Mesothelial cell of epicardium (in vitro differentiated cells): Measurements from ENCODE around the gene PWWP3B. TPM values are rescaled to one million over a fixed set of nuclear protein-coding genes. Genes with fewer than 3 reads are reported as not detected.
"Not testable (repeated sequence)": the region's sequence is repeated elsewhere in the genome, so short reads cannot be mapped to it uniquely, and the experiment has no call there.

ENCODE experiments used
- DNase-seq, 2 experiments: peaks; one replicate each; pipeline ENCODE4 v3.0.0; 2021; ENCODE audit warnings: low spot score in 2 of 2; ENCODE audit not compliant: unreplicated experiment in 2 of 2
- H3K27ac Mint-ChIP-seq: 2 replicates; pipeline ENCODE4 v1.8.0; 2021; ENCODE audit warnings: mixed read lengths
- H3K27me3 Mint-ChIP-seq: 2 replicates; pipeline ENCODE4 v1.8.0; 2021; ENCODE audit warnings: low read depth, mixed read lengths
- H3K36me3 Mint-ChIP-seq: 2 replicates; pipeline ENCODE4 v1.8.0; 2021; ENCODE audit warnings: mixed read lengths
- H3K4me1 Mint-ChIP-seq: 2 replicates; pipeline ENCODE4 v1.8.0; 2021; ENCODE audit warnings: mixed read lengths
- H3K4me3 Mint-ChIP-seq: 2 replicates; pipeline ENCODE4 v1.8.0; 2021; ENCODE audit warnings: mild to moderate bottlenecking, moderate library complexity, mixed read lengths
- H3K9me3 Mint-ChIP-seq: 2 replicates; pipeline ENCODE4 v1.8.0; 2021; ENCODE audit warnings: mixed read lengths
- CTCF ChIP-seq: fragments of 200-600 bp; sonication (generic); IDR thresholded peaks from one replicate; pipeline ENCODE4 v1.5.0; 2021; ENCODE audit warnings: antibody characterized with exemption; ENCODE audit not compliant: unreplicated experiment
- total RNA-seq: library from RNA; stranded (reverse); gene quantifications from 3 replicates; pipeline ENCODE4 v1.2.1, GENCODE V29; 2021

The PWWP3B gene
- total RNA-seq, 1 donor from 2014 or later = 3.9 TPM

DNA sequence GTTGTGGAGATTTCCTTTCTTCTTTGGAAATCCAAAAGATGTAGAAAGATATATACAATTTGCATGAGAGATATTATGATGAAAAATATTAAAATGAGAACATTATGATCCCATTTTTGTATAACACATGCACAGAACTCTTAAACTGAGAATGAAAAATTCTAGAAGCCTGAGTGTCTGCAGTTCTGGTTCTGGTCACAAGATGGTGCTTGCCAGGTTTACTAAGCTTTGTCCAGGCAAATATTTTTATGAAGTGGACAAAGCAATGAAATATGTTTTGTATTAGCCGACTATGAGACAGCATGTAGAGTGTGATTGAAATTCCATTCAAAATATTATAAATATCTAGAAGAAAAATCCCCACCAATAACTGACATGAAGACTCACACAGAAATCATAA is 2.2 kb downstream of the PWWP3B start:
- H3K4me1 Mint-ChIP-seq = peaks cover 1% of the 10 kb centered on the region
- no peaks in the 10 kb centered on the region for H3K36me3 Mint-ChIP-seq
- no peak for TF ChIP-seq CTCF
- H3K4me3 Mint-ChIP-seq = no peak overlapping the region
- peaks cover 19% of the 10 kb centered on the region for H3K9me3 Mint-ChIP-seq
- no peak for DNase-seq
- peaks cover 2% of the 10 kb centered on the region for H3K27me3 Mint-ChIP-seq
- H3K27ac Mint-ChIP-seq = no peak overlapping the region

- DNase-seq = no peak
- H3K4me1 Mint-ChIP-seq = peaks cover 1% of the 10 kb centered on the region
- H3K9me3 Mint-ChIP-seq = peaks cover 24% of the 10 kb centered on the region
These were observed 3.3 kb downstream of the PWWP3B start for GRCh38 chrX:106171293-106171820.

DNA sequence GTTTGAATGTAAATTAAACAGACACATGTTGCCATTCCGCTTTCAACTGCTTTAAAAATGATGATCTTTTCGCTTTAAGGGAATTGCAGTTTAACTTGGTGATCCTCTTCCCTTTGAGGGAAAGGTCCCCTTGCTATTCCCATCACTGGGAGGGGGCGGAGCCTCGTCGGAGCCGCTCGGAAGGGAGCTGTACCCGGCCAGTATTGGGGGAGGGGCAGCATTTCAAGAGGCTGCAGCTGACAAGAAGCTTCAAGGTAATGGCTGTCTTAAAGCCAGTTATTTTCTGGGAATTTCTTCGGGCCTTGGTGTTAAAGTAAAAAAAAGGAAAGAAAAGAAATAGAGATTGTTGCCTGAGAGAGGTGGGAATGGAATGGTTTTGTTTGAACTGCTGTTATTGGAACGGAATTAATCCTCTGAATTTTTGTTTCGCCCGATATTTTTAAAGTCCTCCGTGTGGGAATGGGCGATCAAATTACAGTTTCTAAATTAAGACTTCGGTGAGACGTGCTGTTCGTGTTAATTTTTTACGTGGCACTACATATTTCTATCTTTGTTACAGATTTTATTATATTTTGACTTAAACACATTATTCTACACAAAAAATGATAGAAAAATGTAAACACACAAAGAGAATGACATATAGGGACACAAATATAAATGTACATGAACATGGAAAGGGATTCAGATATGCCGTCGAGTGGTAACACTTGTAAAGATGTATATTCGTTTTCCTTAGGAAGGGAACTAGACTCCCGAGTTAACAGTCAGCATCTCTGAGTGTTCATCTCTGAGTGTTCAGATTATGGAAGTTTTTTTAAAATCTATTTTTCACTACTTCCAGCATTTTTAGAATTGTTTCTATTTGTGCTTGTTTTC is 9.2 kb downstream of the PWWP3B start:
- Mint-ChIP-seq H3K27me3 (no peaks in the 10 kb centered on the region), H3K4me3 (peak overlapping the region; percentile 73), H3K36me3 (peaks cover 3% of the 10 kb centered on the region), H3K4me1 (peaks cover 5% of the 10 kb centered on the region), H3K9me3 (peaks cover 51% of the 10 kb centered on the region), H3K27ac (peak overlapping the region; percentile 77)
- TF ChIP-seq CTCF = no peak
- peak; percentile 27 to 54 for DNase-seq

More at GRCh38 chrX:106171293-106171820, 3.3 kb downstream of the PWWP3B start:
- H3K4me3 Mint-ChIP-seq = no peak overlapping the region
- no peak overlapping the region for H3K27ac Mint-ChIP-seq
- H3K36me3 Mint-ChIP-seq = no peaks in the 10 kb centered on the region
- TF ChIP-seq CTCF = no peak
- peaks cover 2% of the 10 kb centered on the region for H3K27me3 Mint-ChIP-seq

GRCh38 chrX:106177982-106178321 is 9.8 kb downstream of the PWWP3B start:
- Mint-ChIP-seq H3K4me1 (peaks cover 5% of the 10 kb centered on the region), H3K4me3 (peak overlapping the region; percentile 73)

DNA sequence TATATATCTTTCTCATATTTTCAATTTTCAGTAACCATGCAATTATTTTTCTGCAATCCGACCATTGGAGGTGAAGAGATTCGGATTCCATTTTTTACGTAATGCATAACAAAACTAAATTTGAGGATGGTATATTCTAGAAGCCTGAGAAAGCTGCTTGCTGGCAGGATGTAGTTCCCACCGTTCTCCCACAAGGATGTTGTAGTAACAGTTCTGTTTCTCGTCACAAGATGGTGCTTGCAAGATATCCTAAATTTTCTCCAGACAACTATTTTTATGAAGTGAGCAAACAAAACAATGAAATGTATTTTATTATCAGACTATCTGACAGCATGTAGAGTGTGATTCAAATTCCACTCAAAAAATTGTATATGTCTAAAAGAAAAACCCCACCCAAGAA is 10.7 kb downstream of the PWWP3B start:
- Mint-ChIP-seq H3K4me1 (peaks cover 5% of the 10 kb centered on the region), H3K27me3 (no peaks in the 10 kb centered on the region)
- DNase-seq = no peak

More at GRCh38 chrX:106177982-106178321, 9.8 kb downstream of the PWWP3B start:
- Mint-ChIP-seq H3K27me3 (no peaks in the 10 kb centered on the region), H3K27ac (no peak overlapping the region), H3K9me3 (peaks cover 57% of the 10 kb centered on the region), H3K36me3 (peaks cover 6% of the 10 kb centered on the region)
- no peak for TF ChIP-seq CTCF
- no peak for DNase-seq

GRCh38 chrX:106183685-106184084 is 15.6 kb downstream of the PWWP3B start:
- H3K27me3 Mint-ChIP-seq, DNase-seq, H3K4me1 Mint-ChIP-seq, H3K36me3 Mint-ChIP-seq, H3K4me3 Mint-ChIP-seq, H3K27ac Mint-ChIP-seq: not testable (repeated sequence)
- H3K9me3 Mint-ChIP-seq = peaks cover 72% of the 10 kb centered on the region

More for the DNA sequence above, 10.7 kb downstream of the PWWP3B start:
- no peak overlapping the region for H3K27ac Mint-ChIP-seq
- no peak overlapping the region for H3K4me3 Mint-ChIP-seq
- no peak for TF ChIP-seq CTCF
- peaks cover 52% of the 10 kb centered on the region for H3K9me3 Mint-ChIP-seq
- peaks cover 6% of the 10 kb centered on the region for H3K36me3 Mint-ChIP-seq
